K562 (cell line): ENCODE data around the gene CRYBG2. TPM values are rescaled to one million over a fixed set of nuclear protein-coding genes. Genes with fewer than 3 reads are reported as not detected.

Experiments
- ATAC-seq: fragments of 200-7000 bp; cut with Tn5 transposase; 3 replicates; pipeline ENCODE4 v1.9.1; 2020; ENCODE audit warnings: moderate library complexity
- BruUV-seq: library from RNA; stranded (reverse); fragments of 400-500 nt; replicated peaks from 2 replicates; lab custom pipeline; 2021; lab: Mats Ljungman, UMichigan
- CTCF ChIA-PET: fragments of 300-600 bp; formaldehyde crosslinking; extraction: SDS; loops from one replicate; lab custom pipeline; 2021; ENCODE audit warnings: low intra/inter-chr PET ratio; lab: Yijun Ruan, JAX
- POLR2A ChIA-PET: fragments of 300-600, 350-650 bp; sonication (Branson Sonifier 250); formaldehyde crosslinking; extraction: SDS; loops from one replicate; lab custom pipeline; 2021; ENCODE audit warnings: antibody characterized with exemption, inconsistent platforms; lab: Yijun Ruan, JAX
- DNase-seq, 4 experiments: peaks; one replicate each; pipeline versions ENCODE4 v3.0.0 to v3.0.0-alpha.2; 2011 to 2018; ENCODE audit warnings: low spot score in 3 of 4, mixed read lengths in 3 of 4; ENCODE audit errors: extremely low read depth in 1 of 4
- FAIRE-seq: peaks from 2 replicates; lab custom pipeline; 2011; peaks lifted over from hg19 to GRCh38; lab: Jason Lieb, UNC
- H2AFZ ChIP-seq: 2 replicates; pipeline ENCODE4 v1.6.0; 2011; ENCODE audit warnings: low read depth, low read length, control low read depth, inconsistent platforms
- H3K27ac ChIP-seq: fragments of 200-600 bp; 3 replicates; pipeline ENCODE4 v1.8.0; 2011; ENCODE audit warnings: low read depth, mild to moderate bottlenecking, control low read depth, inconsistent platforms, low read length, moderate library complexity, mixed read lengths; ENCODE audit errors: extremely low read depth
- H3K27me3 ChIP-seq, 2 experiments: fragments of 300-600 bp in 1 of 2; 2 replicates in 1 of 2; 3 replicates in 1 of 2; pipeline versions ENCODE4 v1.6.0 to v1.8.0; 2011; ENCODE audit warnings: inconsistent platforms in 2 of 2, low read length in 2 of 2, mild to moderate bottlenecking in 1 of 2, mixed read lengths in 1 of 2, moderate library complexity in 1 of 2; ENCODE audit not compliant: control insufficient read depth in 2 of 2, insufficient read depth in 2 of 2
- H3K36me3 ChIP-seq: fragments of 300-600 bp; 3 replicates; pipeline ENCODE4 v1.8.0; 2011; ENCODE audit warnings: mild to moderate bottlenecking, low read length, inconsistent platforms; ENCODE audit not compliant: control insufficient read depth, insufficient read depth
- H3K4me1 ChIP-seq, 2 experiments: fragments of 200-600 bp in 1 of 2; replicated peaks in 1 of 2; 2 replicates in 1 of 2; 3 replicates in 1 of 2; pipeline versions ENCODE4 v1.5.1 to v1.8.0; 2011; ENCODE audit warnings: inconsistent platforms in 2 of 2, low read length in 2 of 2, mild to moderate bottlenecking in 1 of 2, mixed read lengths in 1 of 2, moderate library complexity in 1 of 2; ENCODE audit not compliant: control insufficient read depth in 2 of 2, insufficient read depth in 2 of 2
- H3K4me2 ChIP-seq: 2 replicates; pipeline ENCODE4 v1.6.1; 2011; ENCODE audit warnings: low read length, control low read depth, inconsistent platforms, mixed read lengths; ENCODE audit not compliant: insufficient read depth
- H3K4me3 ChIP-seq: fragments of 200-600 bp; sonication (generic), shearing (Covaris generic); 2 replicates; pipeline ENCODE4 v1.5.1; 2016; ENCODE audit warnings: control low read depth, inconsistent platforms
- H3K79me2 ChIP-seq: fragments of 200-600 bp; 3 replicates; pipeline ENCODE4 v1.8.0; 2011; ENCODE audit warnings: low read length, inconsistent platforms; ENCODE audit not compliant: control insufficient read depth, insufficient read depth
- H3K9ac ChIP-seq, 2 experiments: 2 replicates each; pipeline versions ENCODE4 v1.6.0 to v1.6.1; 2011; ENCODE audit warnings: low read depth in 2 of 2, low read length in 2 of 2, control low read depth in 1 of 2, inconsistent platforms in 1 of 2, mild to moderate bottlenecking in 1 of 2, mixed read lengths in 1 of 2; ENCODE audit not compliant: insufficient read depth in 1 of 2
- H3K9me1 ChIP-seq: one replicate; pipeline ENCODE4 v1.6.0; 2011; ENCODE audit warnings: inconsistent platforms, mild to moderate bottlenecking, low read length, moderate library complexity; ENCODE audit not compliant: control insufficient read depth, insufficient read depth
- H3K9me3 ChIP-seq: replicated peaks from 2 replicates; pipeline ENCODE4 v1.5.1; 2011; ENCODE audit warnings: low read depth, low read length, inconsistent platforms; ENCODE audit not compliant: control insufficient read depth, insufficient read depth
- H4K20me1 ChIP-seq: replicated peaks from 2 replicates; pipeline ENCODE4 v1.6.1; 2011; ENCODE audit warnings: low read length, inconsistent platforms, mixed read lengths; ENCODE audit not compliant: control insufficient read depth, insufficient read depth
- BCOR ChIP-seq: fragments of 450-650 bp; IDR thresholded peaks from 2 replicates; pipeline ENCODE4 v1.6.1; 2016
- CEBPB ChIP-seq: fragments of 450-650 bp; IDR thresholded peaks from 2 replicates; pipeline ENCODE4 v1.6.1; 2016; ENCODE audit warnings: missing genetic modification characterization, missing compliant biosample characterization
- ILK ChIP-seq: fragments of 450-650 bp; IDR thresholded peaks from 2 replicates; pipeline ENCODE4 v1.6.1; 2016; ENCODE audit warnings: missing genetic modification characterization, low read depth, mild to moderate bottlenecking, missing compliant biosample characterization, moderate library complexity, borderline replicate concordance
- KDM1A ChIP-seq, 2 experiments: fragments of 450-650 bp; IDR thresholded peaks; 2 replicates each; pipeline ENCODE4 v1.6.1; 2016; ENCODE audit warnings: mild to moderate bottlenecking in 2 of 2
- KLF16 ChIP-seq: IDR thresholded peaks from 2 replicates; pipeline ENCODE4 v1.6.1; 2016; ENCODE audit warnings: antibody characterized with exemption
- WGBS: fragments of 100-300 bp; shearing (Covaris generic); methylation state at CpG from one replicate; pipeline ENCODE4 v1.1.6; 2016; ENCODE audit warnings: low coverage, mixed read lengths; ENCODE audit not compliant: insufficient coverage; ENCODE audit errors: missing lambda C conversion rate; 5-methylcytosine and 5-hydroxymethylcytosine counted together
- in situ Hi-C: fragments of 300-500 bp; cut with MboI; formaldehyde crosslinking; loops from 4 replicates; pipeline ENCODE4 v1.15.0; 2018; ENCODE audit warnings: inconsistent platforms, mixed read lengths
- intact Hi-C: fragments of 100-400 bp; cut with micrococcal nuclease; formaldehyde crosslinking; loops from 2 replicates; pipeline ENCODE4 v1.14.2; 2022
- polyA plus RNA-seq, 8 experiments: library from polyadenylated mRNA; depleted of rRNA in 4 of 8; stranded (reverse) in 5 of 8; unstranded in 3 of 8; fragments of >200 nt; fragmentation: Nextera tagmentation in 2 of 8; fragmentation: Illumina TruSeq in 1 of 8; extraction: Ambion mirVana in 2 of 8; extraction: Trizol in 1 of 8; gene quantifications; 2 replicates each; pipeline versions ENCODE4 v1.2.1 to v1.2.3, GENCODE V29; 2011 to 2014; ENCODE audit warnings: inconsistent platforms in 1 of 8, missing spikeins in 1 of 8
- total RNA-seq, 7 experiments: library from RNA; depleted of rRNA in 6 of 7; stranded (reverse); fragments of >200 nt in 6 of 7; fragmentation: Illumina TruSeq in 2 of 7; extraction: Trizol in 2 of 7; gene quantifications; 2 replicates each; pipeline versions ENCODE4 v1.2.1 to v1.2.3, GENCODE V29; 2011 to 2021; ENCODE audit warnings: low replicate concordance in 1 of 7
- TF ChIP-seq, protein P1 (sequence below): fragments of 450-650 bp; IDR thresholded peaks from 2 replicates; pipeline ENCODE4 v1.6.1; 2016; ENCODE audit warnings: missing biosample characterization, missing genetic modification characterization

CRYBG2 gene
- total and polyA plus RNA-seq, 9 of the 15 experiments (the other 6 are each of a cell fraction or from before 2014, with no cell fraction given): 0.39 to 8.5 (median 3.7) TPM

DNA sequence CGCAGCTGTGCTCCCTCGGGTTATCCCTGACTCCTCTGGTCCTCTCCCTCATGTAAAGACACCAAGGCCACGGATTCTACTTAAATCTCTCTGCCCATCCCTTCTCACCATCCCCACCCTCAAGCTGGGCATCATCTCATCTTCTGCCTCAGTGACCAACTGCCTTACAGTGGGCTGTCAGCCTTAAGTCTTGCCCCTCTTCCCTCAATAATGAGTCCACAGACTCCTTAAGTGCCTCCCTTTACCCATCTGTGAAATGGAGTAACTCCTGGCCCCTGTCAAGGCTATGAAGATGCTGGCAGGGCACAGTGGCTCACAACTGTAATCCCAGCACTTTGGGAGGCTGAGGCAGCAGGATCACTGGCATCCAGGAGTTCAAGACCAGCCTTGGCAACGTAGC, 62.0 kb downstream of the CRYBG2 start:
- in situ Hi-C loops (no loop called here), intact Hi-C loops (no loop called here)
- H2AFZ ChIP-seq: no peak overlapping the region
- ChIA-PET CTCF (no interaction called here), POLR2A (no interaction called here)
- no peak overlapping the region for H3K27ac ChIP-seq
- FAIRE-seq (no peak), ATAC-seq (no peak), DNase-seq (no peak)
- peak overlapping the region in 1 of 2 experiments; percentile 26; a peak in 1 of 4 replicates for H3K9ac ChIP-seq
- no peak overlapping the region for H3K4me3 ChIP-seq
- peaks cover 29 to 56% of the 10 kb centered on the region in 2 experiments for H3K4me1 ChIP-seq
- no peaks in the 10 kb centered on the region for H3K79me2 ChIP-seq
- peaks cover 11% of the 10 kb centered on the region; the same call in 1 of the 3 replicates for H3K36me3 ChIP-seq
- BruUV-seq: no TSS peak
- TF ChIP-seq, protein P1, sequence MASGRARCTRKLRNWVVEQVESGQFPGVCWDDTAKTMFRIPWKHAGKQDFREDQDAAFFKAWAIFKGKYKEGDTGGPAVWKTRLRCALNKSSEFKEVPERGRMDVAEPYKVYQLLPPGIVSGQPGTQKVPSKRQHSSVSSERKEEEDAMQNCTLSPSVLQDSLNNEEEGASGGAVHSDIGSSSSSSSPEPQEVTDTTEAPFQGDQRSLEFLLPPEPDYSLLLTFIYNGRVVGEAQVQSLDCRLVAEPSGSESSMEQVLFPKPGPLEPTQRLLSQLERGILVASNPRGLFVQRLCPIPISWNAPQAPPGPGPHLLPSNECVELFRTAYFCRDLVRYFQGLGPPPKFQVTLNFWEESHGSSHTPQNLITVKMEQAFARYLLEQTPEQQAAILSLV: no peak
- no peak for TF ChIP-seq ILK
- TF ChIP-seq KDM1A (IDR thresholded peaks at IDR 0.05): peak; percentile 6 to 21; a peak in 1 of 4 replicates
- TF ChIP-seq KLF16: no peak
- no peak for TF ChIP-seq CEBPB (tag)
- peak; percentile 50; the same call in 1 of the 2 replicates for TF ChIP-seq BCOR
- WGBS: 67% methylated on average over 4 of the region's 4 CpGs
- H3K4me2 ChIP-seq: no peak overlapping the region
- H3K9me1 ChIP-seq: no peaks in the 10 kb centered on the region
- H4K20me1 ChIP-seq: no peaks in the 10 kb centered on the region
- H3K27me3 ChIP-seq: no peaks in the 10 kb centered on the region
- no peaks in the 10 kb centered on the region for H3K9me3 ChIP-seq
